Skeletal muscle tissue (tissue), 4 donors: ENCODE data around the gene DAPK2. TPM values are rescaled to one million over a fixed set of nuclear protein-coding genes. Genes with fewer than 3 reads are reported as not detected.
A peak's percentile ranks its signal among the peaks of the same experiment; 100 is the strongest.

Experiments
- H3K27ac ChIP-seq: one replicate; pipeline ENCODE4 v1.7.0; 2013; ENCODE audit warnings: mild to moderate bottlenecking, low read depth, low read length, inconsistent platforms
- H3K27me3 ChIP-seq, 3 donors: one replicate each; pipeline ENCODE4 v1.7.0; 2013; ENCODE audit warnings: low read length in 3 of 3; ENCODE audit not compliant: control insufficient read depth in 3 of 3, insufficient read depth in 3 of 3
- H3K36me3 ChIP-seq, 3 donors: one replicate each; pipeline ENCODE4 v1.7.0; 2013; ENCODE audit warnings: low read length in 3 of 3; ENCODE audit not compliant: control insufficient read depth in 3 of 3, insufficient read depth in 3 of 3
- H3K4me1 ChIP-seq, 3 donors: one replicate each; pipeline ENCODE4 v1.7.0; 2013; ENCODE audit warnings: low read length in 3 of 3, mild to moderate bottlenecking in 3 of 3; ENCODE audit not compliant: control insufficient read depth in 3 of 3, insufficient read depth in 3 of 3
- H3K4me3 ChIP-seq, 3 donors: one replicate each; pipeline ENCODE4 v1.7.0; 2013; ENCODE audit warnings: low read length in 3 of 3
- H3K9ac ChIP-seq, 3 donors: one replicate each; pipeline ENCODE4 v1.7.0; 2013; ENCODE audit warnings: low read length in 3 of 3, mild to moderate bottlenecking in 3 of 3, moderate library complexity in 2 of 3, low read depth in 1 of 3
- H3K9me3 ChIP-seq, 3 donors: one replicate each; pipeline ENCODE4 v1.7.0; 2013; ENCODE audit warnings: low read length in 3 of 3; ENCODE audit not compliant: control insufficient read depth in 3 of 3
- total RNA-seq: library from RNA; depleted of rRNA; stranded (reverse); fragments of >200 nt; gene quantifications from one replicate; pipeline ENCODE4 v1.2.3, GENCODE V29; 2014
- donor health status: Osteomylitis.

DAPK2 gene
- total RNA-seq, 1 donor from 2014 or later: 2.6 TPM

- peaks cover 3 to 7% (median 4%) of the 10 kb centered on the region in 3 donors for H3K36me3 ChIP-seq
- no peaks in the 10 kb centered on the region for H3K9me3 ChIP-seq
- no peak overlapping the region for H3K4me3 ChIP-seq
- peaks cover 2 to 12% (median 5%) of the 10 kb centered on the region in 3 donors for H3K4me1 ChIP-seq
- no peak overlapping the region for H3K9ac ChIP-seq
- no peak overlapping the region for H3K27ac ChIP-seq
- no peaks in the 10 kb centered on the region for H3K27me3 ChIP-seq
Observed at GRCh38 chr15:63950911-63951481, 95.3 kb downstream of the DAPK2 start.

- H3K9me3 ChIP-seq: no peaks in the 10 kb centered on the region
- H3K27ac ChIP-seq: no peak overlapping the region
- peaks cover 3 to 7% (median 4%) of the 10 kb centered on the region in 3 donors for H3K36me3 ChIP-seq
- H3K4me3 ChIP-seq: no peak overlapping the region
- H3K27me3 ChIP-seq: no peaks in the 10 kb centered on the region
- peaks cover 2 to 20% (median 18%) of the 10 kb centered on the region in 3 donors for H3K4me1 ChIP-seq
- H3K9ac ChIP-seq: no peak overlapping the region
Observed at GRCh38 chr15:63948971-63949370, 97.3 kb downstream of the DAPK2 start.

GRCh38 chr15:63948436-63948835 lies 97.8 kb downstream of the DAPK2 start:
- Histone ChIP-seq H3K4me3 (no peak overlapping the region), H3K9ac (no peak overlapping the region), H3K4me1 (peaks cover 0 to 18% (median 16%) of the 10 kb centered on the region in 3 donors), H3K27me3 (no peaks in the 10 kb centered on the region), H3K9me3 (no peaks in the 10 kb centered on the region), H3K36me3 (peaks cover 3 to 7% (median 4%) of the 10 kb centered on the region in 3 donors), H3K27ac (no peak overlapping the region)

DNA sequence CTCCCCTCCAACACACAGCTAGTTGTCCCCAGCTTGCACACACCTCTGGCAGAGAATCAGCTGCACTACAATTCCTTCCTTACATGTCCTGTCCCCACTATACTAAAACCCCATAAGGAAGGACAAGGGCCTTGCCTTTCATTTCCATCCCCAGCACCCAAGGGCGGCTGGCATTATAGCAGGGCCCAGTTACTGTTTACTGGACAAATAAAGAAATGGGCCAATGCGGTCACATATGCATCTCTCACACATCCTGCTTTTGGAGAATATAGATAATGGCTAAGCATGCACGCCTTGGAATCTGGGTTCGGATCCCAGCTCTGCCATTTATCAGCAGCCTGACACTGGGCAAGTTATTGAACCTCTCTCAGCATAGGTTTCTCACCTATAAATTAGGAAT lies 99.1 kb downstream of the DAPK2 start:
- Histone ChIP-seq H3K4me1 (peaks cover 0 to 19% (median 13%) of the 10 kb centered on the region in 3 donors), H3K4me3 (no peak overlapping the region), H3K36me3 (peaks cover 3 to 7% (median 4%) of the 10 kb centered on the region in 3 donors), H3K27me3 (no peaks in the 10 kb centered on the region), H3K9me3 (no peaks in the 10 kb centered on the region), H3K9ac (no peak overlapping the region), H3K27ac (no peak overlapping the region)

DNA sequence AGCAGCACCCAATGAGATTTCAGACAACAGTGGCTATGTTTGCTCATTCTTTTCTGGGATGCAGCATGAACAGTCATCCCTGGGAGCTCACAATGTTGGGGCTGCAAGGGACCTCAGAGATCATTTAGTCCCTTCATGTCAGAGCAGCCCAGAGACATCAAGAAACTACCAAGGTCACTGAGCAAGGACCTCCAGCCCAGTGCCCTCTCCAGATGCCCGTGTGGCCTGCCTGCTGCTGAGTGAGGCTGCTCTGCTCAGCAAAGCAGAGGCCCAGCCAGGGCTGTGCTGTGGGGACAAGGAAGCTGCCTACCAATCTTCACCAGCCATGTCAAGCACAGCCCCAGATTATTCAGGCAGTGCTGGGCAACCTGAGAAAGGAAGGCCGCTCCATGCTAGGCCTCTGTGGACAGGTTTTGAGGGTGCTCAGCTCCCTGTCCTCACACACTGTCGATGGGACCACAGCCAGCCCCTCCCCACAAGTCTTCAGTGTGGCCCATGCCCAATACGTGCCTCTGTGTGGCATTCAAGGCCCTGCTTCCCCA lies 99.7 kb downstream of the DAPK2 start:
- Histone ChIP-seq H3K27me3 (no peaks in the 10 kb centered on the region), H3K4me1 (peaks cover 2 to 24% (median 17%) of the 10 kb centered on the region in 3 donors), H3K27ac (no peak overlapping the region)

GRCh38 chr15:63945838-63946298 lies 100.4 kb downstream of the DAPK2 start:
- Histone ChIP-seq H3K4me3 (no peak overlapping the region), H3K9ac (peak overlapping the region in 1 of 3 donors; percentile 8), H3K9me3 (no peaks in the 10 kb centered on the region), H3K36me3 (peaks cover 0 to 3% (median 0%) of the 10 kb centered on the region in 3 donors), H3K27me3 (no peaks in the 10 kb centered on the region), H3K27ac (no peak overlapping the region), H3K4me1 (peaks cover 6 to 29% (median 16%) of the 10 kb centered on the region in 3 donors)

More for the DNA sequence above, 99.7 kb downstream of the DAPK2 start:
- H3K36me3 ChIP-seq: peaks cover 3 to 5% (median 4%) of the 10 kb centered on the region in 3 donors
- H3K4me3 ChIP-seq: no peak overlapping the region
- no peak overlapping the region for H3K9ac ChIP-seq
- no peaks in the 10 kb centered on the region for H3K9me3 ChIP-seq

DNA sequence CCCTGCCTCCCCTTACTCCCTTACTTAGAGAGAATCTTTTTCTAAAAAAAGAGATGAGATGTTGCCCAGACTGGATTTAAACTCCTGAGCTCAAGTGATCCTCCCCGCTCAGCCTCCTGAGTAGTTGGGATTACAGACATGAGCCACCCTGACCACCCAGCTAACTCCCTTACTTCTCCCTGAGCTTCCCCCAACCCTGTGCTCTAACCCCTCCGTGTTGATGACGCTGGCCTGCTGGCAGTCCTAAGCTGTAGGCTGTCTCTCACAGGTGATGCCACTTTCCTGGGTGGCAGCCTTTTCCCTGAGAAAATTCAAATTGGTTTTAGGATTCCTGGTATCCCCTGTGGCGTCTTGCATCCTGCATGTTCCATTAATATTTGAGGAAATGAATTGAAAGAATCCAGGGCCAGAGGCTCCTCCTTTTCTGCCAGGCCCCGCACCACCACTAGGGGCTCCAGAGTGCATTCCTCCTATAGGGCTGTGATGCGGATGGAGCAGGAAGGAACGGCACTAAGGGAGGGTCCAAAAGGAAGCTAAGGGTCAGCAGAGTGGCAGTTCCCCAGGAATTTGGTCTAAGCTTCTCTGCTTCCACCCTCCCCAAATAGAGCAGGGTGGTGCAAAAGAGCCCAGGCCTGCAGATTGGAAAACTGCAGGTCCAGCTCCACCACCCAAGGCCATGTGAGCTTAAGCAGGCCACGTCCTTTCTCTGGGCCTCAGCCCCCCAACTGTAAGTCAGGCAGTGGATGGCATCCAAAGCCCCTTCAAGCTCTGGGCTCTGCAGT lies 101.1 kb downstream of the DAPK2 start:
- Histone ChIP-seq H3K4me3 (no peak overlapping the region), H3K27me3 (no peaks in the 10 kb centered on the region), H3K36me3 (peaks cover 0 to 3% (median 0%) of the 10 kb centered on the region in 3 donors), H3K4me1 (peaks cover 7 to 29% (median 16%) of the 10 kb centered on the region in 3 donors), H3K27ac (no peak overlapping the region), H3K9me3 (no peaks in the 10 kb centered on the region), H3K9ac (no peak overlapping the region)

- Histone ChIP-seq H3K4me1 (peaks cover 13 to 35% (median 22%) of the 10 kb centered on the region in 3 donors), H3K36me3 (peaks cover 0 to 3% (median 0%) of the 10 kb centered on the region in 3 donors), H3K9ac (no peak overlapping the region), H3K27me3 (no peaks in the 10 kb centered on the region), H3K4me3 (no peak overlapping the region), H3K9me3 (no peaks in the 10 kb centered on the region), H3K27ac (no peak overlapping the region)
Observed at GRCh38 chr15:63944681-63944955, 101.7 kb downstream of the DAPK2 start.

GRCh38 chr15:63943829-63944680 lies 102.2 kb downstream of the DAPK2 start:
- Histone ChIP-seq H3K27ac (no peak overlapping the region), H3K9me3 (no peaks in the 10 kb centered on the region), H3K4me3 (no peak overlapping the region), H3K27me3 (no peaks in the 10 kb centered on the region), H3K4me1 (peaks cover 18 to 39% (median 26%) of the 10 kb centered on the region in 3 donors), H3K9ac (no peak overlapping the region), H3K36me3 (peaks cover 0 to 3% (median 0%) of the 10 kb centered on the region in 3 donors)
